Thoracic aorta (tissue), 2 donors: ENCODE results near the gene KCNJ6. TPM values are rescaled to one million over a fixed set of nuclear protein-coding genes. Genes with fewer than 3 reads are reported as not detected.

Experiments
- ATAC-seq: fragments of 150-250 bp; one replicate; pipeline ENCODE4 v1.8.0; 2017; ENCODE audit warnings: low read depth; ENCODE audit not compliant: insufficient number of reproducible peaks, low FRiP score
- DNase-seq: peaks from one replicate; pipeline ENCODE4 v3.0.0-alpha.2; 2020; ENCODE audit warnings: low spot score
- H3K27ac ChIP-seq, 2 donors: fragments of 200-600 bp; sonication (generic); 1 replicate in 1 of 2; 2 replicates in 1 of 2; pipeline ENCODE4 v1.5.1; 2016; ENCODE audit warnings: mild to moderate bottlenecking in 2 of 2, moderate library complexity in 2 of 2
- H3K27me3 ChIP-seq: fragments of 200-600 bp; sonication (generic); replicated peaks from 2 replicates; pipeline ENCODE4 v1.6.0; 2016; ENCODE audit warnings: mild to moderate bottlenecking; ENCODE audit not compliant: insufficient read depth
- H3K36me3 ChIP-seq: fragments of 200-600 bp; sonication (generic); one replicate; pipeline ENCODE4 v1.5.1; 2016
- H3K4me1 ChIP-seq, 2 donors: fragments of 200-600 bp; sonication (generic); 1 replicate in 1 of 2; 2 replicates in 1 of 2; pipeline versions ENCODE4 v1.5.1 to v1.6.0; 2016; ENCODE audit warnings: low read depth in 2 of 2, mild to moderate bottlenecking in 1 of 2; ENCODE audit not compliant: control insufficient read depth in 1 of 2
- H3K4me3 ChIP-seq: fragments of 200-600 bp; sonication (generic); 2 replicates; pipeline ENCODE4 v1.5.1; 2016; ENCODE audit warnings: mild to moderate bottlenecking
- H3K9me3 ChIP-seq: fragments of 200-600 bp; sonication (generic); 2 replicates; pipeline ENCODE4 v1.5.1; 2016
- CTCF ChIP-seq: fragments of 200-600 bp; sonication (generic); IDR thresholded peaks from one replicate; pipeline ENCODE4 v1.5.1; 2019; ENCODE audit warnings: antibody characterized with exemption
- total RNA-seq, 2 donors: library from RNA; depleted of rRNA; stranded (reverse); fragments of >200 nt; gene quantifications; one replicate each; pipeline versions ENCODE4 v1.1.0 to v1.2.3, GENCODE V29; 2016

The KCNJ6 gene
- total RNA-seq, 2 donors from 2014 or later, result not detected

GRCh38 chr21:37673801-37674575 is 242.3 kb downstream of the KCNJ6 start:
- Histone ChIP-seq H3K9me3 (no peaks in the 10 kb centered on the region), H3K27me3 (no peaks in the 10 kb centered on the region), H3K4me1 (peaks cover 0 to 7% of the 10 kb centered on the region in 2 donors), H3K36me3 (no peaks in the 10 kb centered on the region), H3K4me3 (no peak overlapping the region), H3K27ac (no peak overlapping the region)
- DNase-seq (no peak), ATAC-seq (no peak)
- no peak for TF ChIP-seq CTCF

GRCh38 chr21:37671381-37671780 is 244.9 kb downstream of the KCNJ6 start:
- DNase-seq (no peak), ATAC-seq (no peak)
- Histone ChIP-seq H3K36me3 (no peaks in the 10 kb centered on the region), H3K27ac (no peak overlapping the region), H3K27me3 (no peaks in the 10 kb centered on the region), H3K4me1 (peaks cover 0 to 7% of the 10 kb centered on the region in 2 donors), H3K9me3 (no peaks in the 10 kb centered on the region), H3K4me3 (no peak overlapping the region)
- TF ChIP-seq CTCF, result no peak

- no peak for TF ChIP-seq CTCF
- Histone ChIP-seq H3K9me3 (no peaks in the 10 kb centered on the region), H3K4me1 (peaks cover 0 to 7% of the 10 kb centered on the region in 2 donors), H3K4me3 (no peak overlapping the region), H3K27me3 (no peaks in the 10 kb centered on the region), H3K27ac (no peak overlapping the region), H3K36me3 (no peaks in the 10 kb centered on the region)
- DNase-seq (no peak), ATAC-seq (no peak)
These were observed 245.4 kb downstream of the KCNJ6 start for GRCh38 chr21:37670883-37671282.

GRCh38 chr21:37669249-37669648 is 247.0 kb downstream of the KCNJ6 start:
- DNase-seq (no peak), ATAC-seq (no peak)
- TF ChIP-seq CTCF, result no peak
- no peaks in the 10 kb centered on the region for H3K9me3 ChIP-seq
- no peak overlapping the region for H3K4me3 ChIP-seq
- no peaks in the 10 kb centered on the region for H3K27me3 ChIP-seq
- no peaks in the 10 kb centered on the region for H3K36me3 ChIP-seq
- no peak overlapping the region for H3K27ac ChIP-seq
- H3K4me1 ChIP-seq, result no peaks in the 10 kb centered on the region

- H3K4me1 ChIP-seq, result no peaks in the 10 kb centered on the region
- H3K27me3 ChIP-seq, result no peaks in the 10 kb centered on the region
- ATAC-seq (no peak), DNase-seq (no peak)
- no peak overlapping the region for H3K4me3 ChIP-seq
- no peaks in the 10 kb centered on the region for H3K36me3 ChIP-seq
- no peak for TF ChIP-seq CTCF
- H3K9me3 ChIP-seq, result no peaks in the 10 kb centered on the region
- no peak overlapping the region for H3K27ac ChIP-seq
These were observed 247.6 kb downstream of the KCNJ6 start for GRCh38 chr21:37668462-37669239.
